KOPT-K1 (cell line): Measurements from ENCODE around the gene GRIN1.

ENCODE experiments used
- H3K27ac ChIP-seq: fragments of 200-600 bp; sonication (generic); 2 replicates; pipeline ENCODE4 v1.5.1; 2016; ENCODE audit warnings: antibody characterized with exemption, mild to moderate bottlenecking, low read depth, low read length; ENCODE audit not compliant: poor library complexity, severe bottlenecking
- H3K36me3 ChIP-seq: fragments of 200-600 bp; sonication (generic); 2 replicates; pipeline ENCODE4 v1.5.1; 2017; ENCODE audit warnings: antibody characterized with exemption, mild to moderate bottlenecking, low read length, moderate library complexity; ENCODE audit not compliant: insufficient read depth
- H3K9me3 ChIP-seq: fragments of 200-600 bp; sonication (generic); 2 replicates; pipeline ENCODE4 v1.5.1; 2017; ENCODE audit warnings: antibody characterized with exemption, low read length, mild to moderate bottlenecking; ENCODE audit not compliant: insufficient read depth, poor library complexity, severe bottlenecking

The GRIN1 gene

GRCh38 chr9:137161558-137162486, 22.9 kb downstream of the GRIN1 start:
- no peak overlapping the region for H3K27ac ChIP-seq

GRCh38 chr9:137162505-137163364, 23.8 kb downstream of the GRIN1 start:
- Histone ChIP-seq H3K9me3 (no peaks in the 10 kb centered on the region), H3K27ac (no peak overlapping the region), H3K36me3 (no peaks in the 10 kb centered on the region)

More at GRCh38 chr9:137161558-137162486, 22.9 kb downstream of the GRIN1 start:
- Histone ChIP-seq H3K9me3 (no peaks in the 10 kb centered on the region), H3K36me3 (no peaks in the 10 kb centered on the region)

DNA sequence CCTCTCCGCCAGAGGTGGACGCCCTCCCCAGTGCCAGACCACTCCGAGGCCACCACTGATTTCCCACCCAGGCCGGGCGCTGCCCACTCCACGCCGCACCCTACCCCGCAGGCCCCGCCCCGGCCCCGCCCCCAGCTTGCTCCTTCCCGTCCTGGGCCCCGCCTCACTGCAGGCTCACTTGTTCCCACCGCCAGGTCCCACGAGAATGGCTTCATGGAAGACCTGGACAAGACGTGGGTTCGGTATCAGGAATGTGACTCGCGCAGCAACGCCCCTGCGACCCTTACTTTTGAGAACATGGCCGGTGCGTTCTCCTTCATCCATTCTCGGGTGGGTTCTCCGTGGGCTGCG, 24.4 kb downstream of the GRIN1 start:
- no peak overlapping the region for H3K27ac ChIP-seq
- no peaks in the 10 kb centered on the region for H3K9me3 ChIP-seq

DNA sequence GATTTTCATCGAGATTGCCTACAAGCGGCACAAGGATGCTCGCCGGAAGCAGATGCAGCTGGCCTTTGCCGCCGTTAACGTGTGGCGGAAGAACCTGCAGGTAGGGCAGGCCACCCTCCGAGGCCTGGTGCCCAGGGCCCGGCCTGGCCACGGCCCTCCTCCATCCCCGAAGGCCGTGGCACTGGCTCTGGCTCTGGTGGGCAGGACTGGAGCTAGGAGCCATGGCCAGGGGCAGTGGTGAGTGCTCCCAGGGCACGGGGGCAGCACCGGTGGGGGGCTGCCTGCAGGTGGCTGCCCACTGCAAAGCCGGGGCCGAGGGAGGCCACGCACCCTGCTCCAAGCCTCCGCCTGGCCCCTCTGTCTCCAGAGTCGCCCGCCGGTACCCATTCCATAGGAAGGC, 24.9 kb downstream of the GRIN1 start:
- Histone ChIP-seq H3K36me3 (no peaks in the 10 kb centered on the region), H3K27ac (no peak overlapping the region), H3K9me3 (no peaks in the 10 kb centered on the region)

More for the DNA sequence above, 24.4 kb downstream of the GRIN1 start:
- H3K36me3 ChIP-seq: no peaks in the 10 kb centered on the region

DNA sequence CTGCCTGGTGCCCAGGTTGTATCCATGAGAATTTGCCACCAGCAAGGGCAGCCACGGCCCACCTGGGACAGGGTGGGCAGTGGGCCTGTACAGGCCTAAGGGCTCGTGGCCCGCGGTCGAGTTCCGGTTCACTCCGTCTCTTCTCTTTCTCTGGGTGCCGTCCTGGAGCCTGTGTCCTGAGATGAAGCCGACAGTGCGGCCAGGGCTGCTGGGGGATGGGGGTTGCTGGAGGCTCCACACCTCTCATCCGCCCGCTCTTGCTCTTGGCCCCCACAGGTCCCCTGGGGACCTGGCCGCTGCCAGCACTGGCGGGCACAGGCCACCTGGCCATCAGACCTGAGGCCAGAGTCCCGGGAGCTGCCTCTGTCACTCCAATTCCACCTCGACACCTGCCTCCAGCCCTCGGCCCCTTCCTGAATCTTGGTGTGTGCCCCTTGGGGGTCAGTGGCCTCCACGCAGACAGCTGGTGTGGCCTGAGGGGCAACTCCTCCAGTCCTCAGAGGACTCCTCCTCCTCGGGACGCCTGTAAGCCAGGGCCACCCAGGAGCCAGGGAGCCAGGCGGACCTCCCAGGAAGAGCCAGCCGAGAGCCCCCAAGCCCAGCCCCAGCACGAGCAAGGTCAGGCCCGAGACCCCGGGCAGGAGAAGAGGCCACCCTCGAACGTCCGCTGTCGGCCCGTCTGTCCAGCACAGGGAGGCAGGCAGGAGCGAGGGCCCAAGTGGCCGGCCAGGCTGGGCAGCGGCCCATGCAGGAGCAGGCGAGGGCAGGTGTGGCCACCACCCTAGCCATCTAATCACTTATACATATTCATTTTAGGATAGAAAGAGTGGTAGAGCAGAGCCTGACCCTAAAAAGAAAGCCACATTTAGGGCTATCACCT, 25.7 kb downstream of the GRIN1 start:
- Histone ChIP-seq H3K9me3 (no peaks in the 10 kb centered on the region), H3K27ac (no peak overlapping the region), H3K36me3 (no peaks in the 10 kb centered on the region)

DNA sequence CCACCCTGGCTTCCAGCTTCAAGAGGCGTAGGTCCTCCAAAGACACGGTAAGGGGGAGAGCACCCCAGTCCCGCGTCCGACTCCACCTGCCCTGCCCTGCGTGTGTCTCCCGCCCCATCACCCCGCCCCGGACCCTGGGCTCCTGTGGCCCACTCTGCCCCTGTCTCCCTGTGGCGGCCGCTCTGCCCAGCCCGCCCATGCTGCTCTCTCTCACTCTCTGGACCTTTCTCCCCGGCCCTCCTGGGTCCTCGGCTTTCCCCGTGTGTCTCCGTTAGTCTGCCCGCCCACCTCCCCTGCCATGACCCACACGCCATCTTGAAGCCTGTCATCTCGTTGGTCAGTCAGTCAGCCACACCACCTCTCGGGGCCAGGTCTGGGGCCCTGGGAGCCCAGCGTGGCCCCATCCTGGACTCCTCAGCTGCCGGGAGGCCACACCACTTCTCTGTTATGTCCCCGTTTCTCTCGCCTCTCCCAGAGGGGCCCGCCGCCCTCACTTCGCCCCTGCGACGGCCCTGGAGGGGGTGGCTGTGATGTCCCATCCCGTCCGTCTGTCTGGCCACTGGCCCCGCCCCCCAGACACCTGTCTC, 26.4 kb downstream of the GRIN1 start:
- Histone ChIP-seq H3K27ac (no peak overlapping the region), H3K9me3 (no peaks in the 10 kb centered on the region), H3K36me3 (no peaks in the 10 kb centered on the region)

GRCh38 chr9:137166380-137167229, 27.7 kb downstream of the GRIN1 start:
- Histone ChIP-seq H3K27ac (no peak overlapping the region), H3K36me3 (no peaks in the 10 kb centered on the region)

GRCh38 chr9:137167277-137167746, 28.4 kb downstream of the GRIN1 start:
- no peaks in the 10 kb centered on the region for H3K9me3 ChIP-seq
- H3K27ac ChIP-seq: no peak overlapping the region
- no peaks in the 10 kb centered on the region for H3K36me3 ChIP-seq

More at GRCh38 chr9:137166380-137167229, 27.7 kb downstream of the GRIN1 start:
- H3K9me3 ChIP-seq: no peaks in the 10 kb centered on the region

DNA sequence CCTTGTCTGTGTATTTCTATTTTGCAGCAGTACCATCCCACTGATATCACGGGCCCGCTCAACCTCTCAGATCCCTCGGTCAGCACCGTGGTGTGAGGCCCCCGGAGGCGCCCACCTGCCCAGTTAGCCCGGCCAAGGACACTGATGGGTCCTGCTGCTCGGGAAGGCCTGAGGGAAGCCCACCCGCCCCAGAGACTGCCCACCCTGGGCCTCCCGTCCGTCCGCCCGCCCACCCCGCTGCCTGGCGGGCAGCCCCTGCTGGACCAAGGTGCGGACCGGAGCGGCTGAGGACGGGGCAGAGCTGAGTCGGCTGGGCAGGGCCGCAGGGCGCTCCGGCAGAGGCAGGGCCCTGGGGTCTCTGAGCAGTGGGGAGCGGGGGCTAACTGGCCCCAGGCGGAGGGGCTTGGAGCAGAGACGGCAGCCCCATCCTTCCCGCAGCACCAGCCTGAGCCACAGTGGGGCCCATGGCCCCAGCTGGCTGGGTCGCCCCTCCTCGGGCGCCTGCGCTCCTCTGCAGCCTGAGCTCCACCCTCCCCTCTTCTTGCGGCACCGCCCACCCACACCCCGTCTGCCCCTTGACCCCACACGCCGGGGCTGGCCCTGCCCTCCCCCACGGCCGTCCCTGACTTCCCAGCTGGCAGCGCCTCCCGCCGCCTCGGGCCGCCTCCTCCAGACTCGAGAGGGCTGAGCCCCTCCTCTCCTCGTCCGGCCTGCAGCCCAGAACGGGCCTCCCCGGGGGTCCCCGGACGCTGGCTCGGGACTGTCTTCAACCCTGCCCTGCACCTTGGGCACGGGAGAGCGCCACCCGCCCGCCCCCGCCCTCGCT, 29.0 kb downstream of the GRIN1 start:
- no peaks in the 10 kb centered on the region for H3K9me3 ChIP-seq
- no peak overlapping the region for H3K27ac ChIP-seq
- no peaks in the 10 kb centered on the region for H3K36me3 ChIP-seq

- Histone ChIP-seq H3K9me3 (no peaks in the 10 kb centered on the region), H3K36me3 (no peaks in the 10 kb centered on the region), H3K27ac (no peak overlapping the region)
Measured at GRCh38 chr9:137168573-137168903, 29.6 kb downstream of the GRIN1 start.

DNA sequence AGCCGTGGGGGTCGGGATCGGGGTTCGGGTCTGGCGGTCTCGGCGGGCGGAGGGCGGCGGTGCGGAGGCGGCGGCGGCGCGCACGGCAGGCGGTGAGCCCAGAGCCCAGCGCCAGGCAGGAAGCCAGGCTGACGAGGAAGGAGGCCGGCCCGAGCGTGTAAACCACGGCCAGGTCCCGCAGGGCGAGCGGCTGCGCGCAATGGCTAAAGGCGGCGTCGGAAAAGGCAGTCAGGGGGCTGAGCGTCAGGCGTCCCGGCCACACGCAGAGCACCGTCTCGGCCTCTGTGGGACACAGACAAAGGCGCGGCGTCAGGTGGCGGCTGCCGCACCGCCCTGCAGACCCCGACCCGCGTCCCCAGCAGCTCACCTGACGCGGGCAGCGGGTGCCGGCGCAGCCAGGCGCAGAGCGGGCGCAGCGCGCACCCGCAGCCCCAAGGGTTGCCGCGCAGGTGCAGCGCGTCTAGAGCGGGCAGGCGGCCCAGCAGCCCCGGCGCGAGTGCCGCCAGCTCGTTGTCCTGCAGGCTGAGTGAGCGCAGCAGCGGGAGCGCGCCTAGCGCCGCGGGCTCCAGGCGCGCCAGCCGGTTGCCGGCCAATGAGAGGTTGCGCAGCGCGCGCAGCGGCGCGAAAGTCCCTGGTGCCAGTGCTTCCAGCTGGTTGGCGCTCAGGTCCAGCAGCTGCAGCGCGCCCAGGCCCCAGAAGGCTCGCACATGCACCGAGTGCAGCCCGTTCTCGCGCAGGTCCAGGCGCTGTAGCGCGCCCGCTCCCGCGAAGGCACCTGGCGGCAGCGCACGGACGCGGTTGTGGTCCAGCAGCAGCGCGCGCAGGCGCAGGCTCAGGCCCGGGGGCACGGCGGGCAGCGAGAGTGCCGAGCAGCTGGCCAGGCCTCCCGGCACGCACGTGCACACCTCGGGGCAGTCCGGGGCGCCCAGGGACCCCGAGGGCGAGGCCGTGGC, 30.2 kb downstream of the GRIN1 start:
- H3K27ac ChIP-seq: no peak overlapping the region
- no peaks in the 10 kb centered on the region for H3K9me3 ChIP-seq
- no peaks in the 10 kb centered on the region for H3K36me3 ChIP-seq

DNA sequence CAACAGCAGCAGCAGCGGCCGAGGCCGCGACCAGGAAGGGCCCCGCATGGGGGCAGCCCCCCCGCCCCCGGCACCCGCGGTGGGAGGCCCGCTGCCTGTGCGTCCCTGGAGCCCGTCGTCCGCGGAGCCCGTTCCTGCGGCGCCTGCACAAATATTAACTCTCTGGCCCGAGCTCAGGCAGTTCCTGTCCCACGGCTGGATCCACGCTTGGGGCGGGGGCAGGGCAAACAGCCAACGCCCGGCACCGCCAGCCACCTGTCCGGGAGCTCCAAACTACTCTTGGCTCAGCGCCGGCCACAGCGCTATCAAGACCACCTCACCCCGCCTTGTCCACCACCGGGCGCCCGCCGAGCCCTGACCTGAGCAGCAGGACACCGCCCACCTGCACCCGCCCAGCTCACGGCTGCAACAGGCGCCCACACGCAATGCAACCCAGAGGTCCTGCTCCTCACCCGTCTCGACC, 31.0 kb downstream of the GRIN1 start, which contains the start of gene LRRC26:
Gene LRRC26, minus strand, starts transcription at position 156 of the 463 bp plus-strand sequence. Its CDS starts 108 bp downstream, at position 48.
- no peaks in the 10 kb centered on the region for H3K9me3 ChIP-seq
- no peak within 1 kb of the TSS for H3K27ac ChIP-seq
- no peaks in the 10 kb centered on the region for H3K36me3 ChIP-seq
